ENCODE data around the gene APBB1IP. TPM values are rescaled to one million over a fixed set of nuclear protein-coding genes. Genes with fewer than 3 reads are reported as not detected.

Gene APBB1IP
- total RNA-seq, 6 experiments from 2014 or later, result 30.7 to 37.6 (median 35.5) TPM

DNA sequence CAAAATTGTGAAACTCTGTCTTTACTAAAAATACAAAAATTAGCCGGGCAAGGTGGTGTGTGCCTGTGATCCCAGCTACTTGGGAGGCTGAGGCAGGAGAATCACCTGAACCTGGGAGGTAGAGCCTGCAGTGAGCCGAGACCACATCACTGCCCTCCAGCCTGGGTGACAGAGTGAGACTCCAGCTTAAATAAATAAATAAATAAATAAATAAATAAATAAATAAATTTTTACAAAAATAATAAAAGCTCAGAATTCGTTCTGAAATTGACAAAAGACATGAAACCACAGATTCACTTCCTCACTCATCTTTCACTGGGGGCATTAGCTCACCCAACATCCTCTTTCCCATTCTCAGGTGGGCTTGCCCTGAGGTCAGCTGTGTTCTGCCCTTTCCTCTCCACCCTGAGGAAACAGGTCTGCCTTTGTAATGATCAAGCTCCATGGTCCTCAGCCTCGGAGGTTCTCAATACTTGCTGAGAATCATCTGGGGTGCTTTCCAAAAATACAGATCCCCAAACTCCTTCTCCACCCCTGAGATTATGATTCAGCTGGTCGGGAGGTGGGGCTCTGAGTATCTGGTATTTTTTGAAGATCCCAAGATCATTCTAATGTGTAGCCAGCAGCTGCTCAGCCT, 29.2 kb upstream of the APBB1IP start:
- Mint-ChIP-seq H3K36me3 (ENCODE audit: low read depth) (no peaks in the 10 kb centered on the region), H3K27ac (peak overlapping the region; percentile 94; the same call in 1 of the 2 replicates), H3K4me3 (no peak overlapping the region), H3K27me3 (ENCODE audit: insufficient read depth) (no peaks in the 10 kb centered on the region; the same call in 1 of the 2 replicates), H3K9me3 (no peaks in the 10 kb centered on the region; the same call in 1 of the 2 replicates), H3K4me1 (ENCODE audit: low read depth) (peaks cover 17% of the 10 kb centered on the region)
- TF ChIP-seq, protein P1, sequence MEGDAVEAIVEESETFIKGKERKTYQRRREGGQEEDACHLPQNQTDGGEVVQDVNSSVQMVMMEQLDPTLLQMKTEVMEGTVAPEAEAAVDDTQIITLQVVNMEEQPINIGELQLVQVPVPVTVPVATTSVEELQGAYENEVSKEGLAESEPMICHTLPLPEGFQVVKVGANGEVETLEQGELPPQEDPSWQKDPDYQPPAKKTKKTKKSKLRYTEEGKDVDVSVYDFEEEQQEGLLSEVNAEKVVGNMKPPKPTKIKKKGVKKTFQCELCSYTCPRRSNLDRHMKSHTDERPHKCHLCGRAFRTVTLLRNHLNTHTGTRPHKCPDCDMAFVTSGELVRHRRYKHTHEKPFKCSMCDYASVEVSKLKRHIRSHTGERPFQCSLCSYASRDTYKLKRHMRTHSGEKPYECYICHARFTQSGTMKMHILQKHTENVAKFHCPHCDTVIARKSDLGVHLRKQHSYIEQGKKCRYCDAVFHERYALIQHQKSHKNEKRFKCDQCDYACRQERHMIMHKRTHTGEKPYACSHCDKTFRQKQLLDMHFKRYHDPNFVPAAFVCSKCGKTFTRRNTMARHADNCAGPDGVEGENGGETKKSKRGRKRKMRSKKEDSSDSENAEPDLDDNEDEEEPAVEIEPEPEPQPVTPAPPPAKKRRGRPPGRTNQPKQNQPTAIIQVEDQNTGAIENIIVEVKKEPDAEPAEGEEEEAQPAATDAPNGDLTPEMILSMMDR (IDR thresholded peaks at IDR 0.05), result no peak
- DNase-seq, result no peak

DNA sequence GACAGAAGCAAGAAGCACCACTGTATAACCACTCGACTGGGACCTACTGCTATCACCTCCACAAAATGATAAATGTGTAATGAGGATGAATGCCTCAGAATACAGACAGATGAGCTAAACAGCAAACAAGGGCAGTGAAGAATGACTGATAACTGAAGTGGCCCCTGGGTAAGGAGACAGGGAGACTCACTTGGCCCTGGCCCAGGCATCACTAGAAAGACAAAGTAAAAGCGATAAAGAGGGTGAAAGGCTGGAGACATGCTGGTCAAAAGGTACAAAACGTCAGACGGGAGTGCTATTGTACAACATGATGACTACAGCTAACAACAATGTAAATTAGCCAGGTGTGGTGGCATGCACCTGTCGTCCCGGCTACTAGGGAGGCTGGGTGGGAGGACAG, 27.8 kb upstream of the APBB1IP start:
- no peak overlapping the region for H3K27ac Mint-ChIP-seq
- no peak for DNase-seq
- H3K36me3 Mint-ChIP-seq (ENCODE audit: low read depth), result no peaks in the 10 kb centered on the region
- no peaks in the 10 kb centered on the region; the same call in 1 of the 2 replicates for H3K9me3 Mint-ChIP-seq
- H3K27me3 Mint-ChIP-seq (ENCODE audit: insufficient read depth), result peaks cover 3% of the 10 kb centered on the region
- H3K4me1 Mint-ChIP-seq (ENCODE audit: low read depth), result peaks cover 17% of the 10 kb centered on the region
- H3K4me3 Mint-ChIP-seq, result no peak overlapping the region
- TF ChIP-seq, protein P1 (IDR thresholded peaks at IDR 0.05), result no peak

DNA sequence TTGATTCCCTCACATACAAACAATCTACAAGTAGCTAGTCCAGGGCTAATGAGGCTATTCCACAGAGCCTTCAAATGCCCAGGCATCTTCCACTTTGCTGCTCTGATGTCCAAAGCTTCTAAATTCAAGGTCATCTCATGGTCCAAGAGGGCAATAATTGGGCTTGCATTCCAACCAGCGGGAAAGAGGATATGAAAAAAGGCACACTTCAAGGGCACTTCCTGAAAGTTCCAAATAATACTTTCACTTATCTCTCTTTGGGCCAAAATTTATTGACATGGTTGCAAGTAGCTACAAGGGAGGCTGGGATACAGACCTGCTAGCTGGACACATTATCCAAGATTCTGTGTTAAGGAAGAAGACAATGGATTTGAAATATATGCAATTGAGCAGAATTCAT, 25.2 kb upstream of the APBB1IP start:
- Mint-ChIP-seq H3K4me3 (no peak overlapping the region), H3K4me1 (ENCODE audit: low read depth) (peaks cover 5% of the 10 kb centered on the region), H3K9me3 (no peaks in the 10 kb centered on the region; the same call in 1 of the 2 replicates), H3K36me3 (ENCODE audit: low read depth) (no peaks in the 10 kb centered on the region), H3K27ac (no peak overlapping the region), H3K27me3 (ENCODE audit: insufficient read depth) (peaks cover 12% of the 10 kb centered on the region)
- no peak for DNase-seq
- TF ChIP-seq, protein P1 (IDR thresholded peaks at IDR 0.05), result no peak

- Mint-ChIP-seq H3K4me1 (ENCODE audit: low read depth) (peaks cover under 1% of the 10 kb centered on the region; the same call in 1 of the 2 replicates), H3K9me3 (no peaks in the 10 kb centered on the region; the same call in 1 of the 2 replicates), H3K27ac (no peak overlapping the region), H3K36me3 (ENCODE audit: low read depth) (no peaks in the 10 kb centered on the region), H3K27me3 (ENCODE audit: insufficient read depth) (peaks cover 13% of the 10 kb centered on the region), H3K4me3 (no peak overlapping the region)
- no peak for DNase-seq
- TF ChIP-seq, protein P1 (IDR thresholded peaks at IDR 0.05), result no peak
Observed at GRCh38 chr10:26413375-26413774, 24.8 kb upstream of the APBB1IP start.

GRCh38 chr10:26417136-26417535, 21.0 kb upstream of the APBB1IP start:
- DNase-seq, result no peak
- peaks cover 13% of the 10 kb centered on the region for H3K27me3 Mint-ChIP-seq (ENCODE audit: insufficient read depth)
- no peaks in the 10 kb centered on the region for H3K4me1 Mint-ChIP-seq (ENCODE audit: low read depth)
- no peaks in the 10 kb centered on the region for H3K36me3 Mint-ChIP-seq (ENCODE audit: low read depth)
- H3K27ac Mint-ChIP-seq, result no peak overlapping the region
- H3K9me3 Mint-ChIP-seq, result no peaks in the 10 kb centered on the region; the same call in 1 of the 2 replicates
- no peak overlapping the region for H3K4me3 Mint-ChIP-seq
- TF ChIP-seq, protein P1 (IDR thresholded peaks at IDR 0.05), result no peak
